Measurements from ENCODE around the gene SZRD1.
A peak's percentile ranks its signal among the peaks of the same experiment; 100 is the strongest.
"Not testable (repeated sequence)": the region's sequence is repeated elsewhere in the genome, so short reads cannot be mapped to it uniquely, and the experiment has no call there.

SZRD1 gene, protein sequence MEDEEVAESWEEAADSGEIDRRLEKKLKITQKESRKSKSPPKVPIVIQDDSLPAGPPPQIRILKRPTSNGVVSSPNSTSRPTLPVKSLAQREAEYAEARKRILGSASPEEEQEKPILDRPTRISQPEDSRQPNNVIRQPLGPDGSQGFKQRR

DNA sequence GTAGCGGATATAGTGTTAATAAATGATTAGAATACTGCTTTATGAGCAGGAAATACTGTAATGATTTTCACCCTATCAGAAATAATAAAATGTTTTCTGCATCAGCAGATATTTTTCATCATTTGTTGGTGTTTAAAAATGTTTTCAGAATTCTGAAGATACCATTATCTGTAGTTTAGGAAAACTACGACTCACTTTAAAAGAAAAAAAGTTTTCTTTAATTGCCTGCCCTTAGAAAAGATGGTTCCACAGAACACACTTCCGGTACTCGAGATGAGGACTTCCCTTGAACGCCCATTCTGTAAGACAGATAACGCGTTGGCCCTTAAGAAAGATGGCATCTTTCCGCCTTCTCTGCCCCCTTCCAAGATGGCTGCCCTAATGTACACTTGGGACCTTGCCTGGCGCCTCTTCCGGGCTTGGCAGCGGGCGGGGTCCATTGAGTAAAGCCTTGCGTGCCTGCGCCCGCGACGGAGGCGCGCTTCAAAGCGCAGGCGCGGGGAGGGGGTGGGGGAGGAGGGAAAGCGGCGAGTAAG is at the start of gene SZRD1:
TSS of gene SZRD1 (plus strand) at position 521 of the 536 bp plus-strand sequence. CDS start 16 bp downstream, outside the sequence.
- peak; percentile 100 for DNase-seq (ENCODE audit: low spot score)

GRCh38 chr1:16318555-16318954 is 48.5 kb upstream of the SZRD1 start:
- peak; percentile 26 for DNase-seq (ENCODE audit: low spot score)

DNA sequence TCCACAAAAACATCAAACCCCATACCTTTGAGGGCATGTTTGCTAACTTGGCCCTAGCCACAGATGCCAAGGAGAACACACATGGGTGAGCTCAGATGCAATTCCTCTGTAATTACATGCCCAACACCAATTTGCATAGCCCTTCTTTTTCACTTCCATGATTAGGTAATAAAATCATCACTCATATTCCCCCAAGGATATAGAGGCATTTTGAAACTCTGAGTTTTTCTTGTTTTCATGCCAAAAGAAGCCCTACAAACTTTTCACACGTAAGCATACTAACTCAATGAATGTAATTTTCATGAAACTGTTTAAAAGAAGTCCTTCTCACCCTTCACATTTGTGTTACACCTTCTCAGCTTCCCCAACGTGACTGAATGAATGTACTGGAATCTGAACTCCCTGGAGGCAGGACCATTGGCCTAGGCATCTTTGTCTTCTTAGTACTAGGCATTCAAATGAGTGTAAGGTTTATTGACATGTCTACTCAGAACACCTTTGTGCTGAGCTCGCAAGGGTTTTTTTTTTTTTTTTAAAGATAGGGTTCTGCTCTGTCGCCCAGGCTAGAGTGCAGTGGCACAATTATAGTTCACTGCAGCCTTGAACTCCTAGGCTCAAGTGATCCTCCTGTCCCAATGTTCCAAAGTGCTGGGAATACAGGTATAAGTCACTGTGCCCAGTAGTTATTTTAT is 45.7 kb upstream of the SZRD1 start:
- DNase-seq (ENCODE audit: low spot score) = no peak

GRCh38 chr1:16324456-16324890 is 42.6 kb upstream of the SZRD1 start:
- no peak for DNase-seq (ENCODE audit: low spot score)

DNA sequence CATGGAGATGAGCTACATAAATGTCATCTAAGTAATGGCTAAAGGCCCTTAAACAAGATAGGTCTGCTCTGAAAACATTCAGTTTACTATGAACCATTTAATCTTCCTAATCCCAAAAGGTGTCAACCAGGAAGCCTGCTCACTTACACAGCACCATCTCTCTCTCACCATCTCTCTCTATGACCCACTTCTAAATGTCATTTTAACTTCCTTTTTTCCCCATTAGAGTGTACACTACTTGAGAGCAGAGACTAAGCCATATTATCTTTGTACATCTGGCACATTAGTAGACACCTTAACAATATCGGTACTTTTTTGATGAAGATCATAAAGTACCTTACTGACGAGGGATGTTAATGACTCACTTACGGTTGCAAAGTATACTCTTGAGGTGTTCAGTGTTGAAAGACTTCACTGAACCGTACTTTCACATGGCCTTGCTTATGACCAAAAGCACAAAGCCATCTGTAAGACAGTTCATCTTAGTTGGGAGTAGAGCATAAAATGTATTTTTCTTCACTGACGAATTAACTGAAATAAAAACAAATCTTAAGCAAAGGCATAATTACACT is 40.1 kb upstream of the SZRD1 start:
- DNase-seq (ENCODE audit: low spot score) = no peak

DNA sequence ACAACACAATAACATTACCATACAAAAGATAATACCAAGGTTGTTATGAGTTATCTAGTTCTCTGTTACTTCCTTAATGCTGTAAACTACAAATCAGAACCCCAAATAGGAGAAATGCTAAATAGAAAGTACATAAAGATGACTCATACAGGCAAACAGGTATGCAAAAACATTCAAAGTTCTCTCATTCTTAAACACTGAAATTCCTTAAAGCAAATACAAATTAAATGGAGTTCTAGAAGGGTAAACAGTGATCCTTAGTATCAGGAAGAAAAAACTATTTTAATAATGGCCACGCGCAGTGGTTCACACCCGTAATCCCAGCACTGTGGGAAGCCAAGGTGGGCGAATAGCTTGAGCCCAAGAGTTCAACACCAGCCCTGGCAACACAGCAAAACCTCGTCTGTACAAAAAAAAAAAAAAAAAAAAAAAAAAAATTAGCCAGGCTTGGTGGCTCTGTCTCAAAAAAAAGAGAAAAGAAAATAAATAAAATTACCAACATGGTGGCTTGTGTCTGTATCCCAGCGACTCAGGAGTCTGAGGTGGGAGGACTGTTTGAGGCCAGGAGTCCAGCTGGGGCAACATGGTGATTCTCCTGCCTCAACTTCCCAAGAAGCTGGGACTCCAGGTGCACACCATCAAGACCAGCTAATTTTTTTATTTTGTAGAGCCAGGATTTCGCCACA is 32.2 kb upstream of the SZRD1 start:
- DNase-seq (ENCODE audit: low spot score) = no peak

GRCh38 chr1:16338961-16339360 is 28.1 kb upstream of the SZRD1 start:
- DNase-seq (ENCODE audit: low spot score) = no peak

DNA sequence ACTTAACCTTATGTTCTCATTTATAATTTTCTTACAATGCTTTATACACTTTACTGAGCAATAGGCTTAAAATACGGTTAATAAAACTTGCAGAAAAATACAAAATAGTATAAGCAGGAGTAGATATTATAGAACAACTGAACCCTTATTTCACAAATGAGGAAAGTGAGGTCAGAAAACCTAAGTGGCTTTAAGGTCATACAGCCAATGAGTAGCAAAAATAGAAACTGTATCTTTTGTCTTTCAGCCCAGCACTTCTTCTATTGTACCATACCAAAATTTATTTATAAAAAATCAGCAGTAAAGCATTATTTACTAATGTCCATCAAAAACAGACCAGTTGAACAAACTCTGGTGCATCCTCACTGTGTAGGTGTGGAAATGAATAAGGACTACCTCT is 26.4 kb upstream of the SZRD1 start:
- no peak for DNase-seq (ENCODE audit: low spot score)

- no peak for DNase-seq (ENCODE audit: low spot score)
Measured at GRCh38 chr1:16342331-16343062, 24.5 kb upstream of the SZRD1 start.

DNA sequence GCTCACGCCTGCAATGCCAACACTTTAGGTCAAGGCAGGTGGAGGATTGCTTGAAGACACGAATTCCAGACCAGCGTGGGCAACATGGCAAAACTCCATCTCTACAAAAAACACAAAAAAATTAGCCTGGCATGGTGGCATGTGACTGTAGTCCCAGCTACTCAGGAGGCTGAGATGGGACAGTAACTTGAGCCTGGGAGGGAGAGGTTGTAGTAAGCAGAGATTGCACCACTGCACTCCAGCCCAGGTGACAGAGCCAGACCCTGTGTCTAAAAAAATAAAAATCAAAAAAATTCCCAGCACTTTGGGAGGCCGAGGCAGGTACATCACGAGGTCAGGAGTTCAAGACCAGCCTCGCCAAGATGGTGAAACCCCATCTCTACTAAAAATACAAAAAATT is 23.8 kb upstream of the SZRD1 start:
- not testable (repeated sequence) for DNase-seq (ENCODE audit: low spot score)

DNA sequence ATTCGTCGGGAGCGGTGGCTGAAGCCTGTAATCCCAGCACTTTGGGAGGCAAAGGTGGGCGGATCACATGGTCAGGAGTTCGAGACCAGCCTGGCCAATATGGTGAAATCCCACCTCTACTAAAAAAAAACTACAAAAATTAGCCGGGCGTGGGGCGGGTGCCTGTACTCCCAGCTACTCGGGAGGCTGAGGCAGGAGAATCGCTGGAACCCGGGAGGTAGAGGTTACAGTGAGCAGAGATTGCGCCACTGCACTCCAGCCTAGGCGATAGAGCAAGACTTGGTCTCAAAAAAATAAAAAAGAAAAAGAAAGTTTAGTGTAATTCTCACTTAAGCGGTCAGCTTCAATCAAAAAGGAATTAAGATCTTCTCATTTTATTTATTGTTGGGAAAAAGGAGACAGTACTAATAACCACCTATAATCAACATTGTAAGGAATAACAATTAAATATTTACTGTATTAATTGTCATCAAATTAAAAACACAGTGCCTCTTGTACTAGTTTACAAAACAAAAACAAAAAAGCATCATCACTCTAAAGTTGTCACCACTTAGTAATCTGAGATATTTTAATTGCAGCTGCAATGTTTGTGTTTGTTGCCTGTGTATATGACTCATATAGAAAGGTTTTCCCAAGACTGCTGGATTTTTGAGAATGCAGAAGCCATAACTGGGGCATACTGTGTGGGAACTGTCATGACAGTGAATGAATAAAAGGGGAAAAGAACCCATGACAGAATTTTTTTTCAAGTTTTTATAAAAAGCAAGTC is 18.4 kb upstream of the SZRD1 start:
- no peak for DNase-seq (ENCODE audit: low spot score)

DNA sequence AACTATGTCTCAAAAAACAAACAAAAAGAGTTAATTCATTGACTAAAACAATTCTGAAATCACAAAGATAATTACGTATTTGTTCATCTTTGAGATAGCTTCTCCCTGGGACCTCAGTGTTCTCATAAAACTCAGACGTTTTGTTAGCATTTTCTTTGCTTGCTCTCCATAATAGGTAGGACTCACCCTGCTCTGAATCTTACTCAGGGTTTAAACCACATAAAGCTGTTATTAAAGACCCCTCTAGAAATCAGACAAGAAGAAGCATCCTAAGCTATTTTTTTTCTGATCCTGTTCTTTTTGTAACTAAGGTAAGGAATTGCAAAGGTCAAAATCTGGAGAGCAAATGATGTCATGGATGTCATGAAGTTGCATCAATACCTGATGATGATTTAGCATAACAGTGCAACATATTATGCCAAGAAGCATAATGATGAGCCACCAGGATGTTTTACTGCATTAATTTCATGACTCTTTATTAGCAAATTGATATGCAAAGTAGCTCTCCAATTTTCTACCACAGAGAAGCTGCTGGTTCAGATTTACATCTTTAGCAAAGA is 17.1 kb upstream of the SZRD1 start:
- DNase-seq (ENCODE audit: low spot score) = no peak

DNA sequence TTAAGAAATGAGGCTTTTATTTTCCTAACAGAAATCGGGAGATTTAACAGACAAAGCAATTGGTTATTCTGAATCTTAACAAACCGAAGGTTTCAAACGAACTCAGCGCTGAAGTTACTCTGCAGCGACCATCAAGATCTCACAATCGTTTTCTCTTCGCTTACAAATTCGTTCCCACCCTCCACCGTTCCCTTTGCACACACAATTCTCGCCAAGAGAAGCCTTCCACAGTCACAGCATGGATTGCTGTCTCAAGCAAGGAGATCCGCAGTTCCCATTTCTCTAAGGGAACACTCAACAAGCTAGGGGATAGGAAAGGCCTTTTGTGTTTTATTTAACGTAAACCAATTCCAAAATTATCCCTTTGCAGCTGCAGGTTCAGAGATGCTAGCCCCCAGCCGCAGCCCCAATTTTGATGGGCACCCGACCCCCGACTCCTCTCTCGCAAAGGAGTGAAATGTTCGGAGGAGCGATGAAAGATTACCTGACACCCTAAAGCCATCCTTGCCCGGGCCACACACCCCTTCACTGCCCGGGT is 15.5 kb upstream of the SZRD1 start:
- DNase-seq (ENCODE audit: low spot score) = peak; percentile 46

DNA sequence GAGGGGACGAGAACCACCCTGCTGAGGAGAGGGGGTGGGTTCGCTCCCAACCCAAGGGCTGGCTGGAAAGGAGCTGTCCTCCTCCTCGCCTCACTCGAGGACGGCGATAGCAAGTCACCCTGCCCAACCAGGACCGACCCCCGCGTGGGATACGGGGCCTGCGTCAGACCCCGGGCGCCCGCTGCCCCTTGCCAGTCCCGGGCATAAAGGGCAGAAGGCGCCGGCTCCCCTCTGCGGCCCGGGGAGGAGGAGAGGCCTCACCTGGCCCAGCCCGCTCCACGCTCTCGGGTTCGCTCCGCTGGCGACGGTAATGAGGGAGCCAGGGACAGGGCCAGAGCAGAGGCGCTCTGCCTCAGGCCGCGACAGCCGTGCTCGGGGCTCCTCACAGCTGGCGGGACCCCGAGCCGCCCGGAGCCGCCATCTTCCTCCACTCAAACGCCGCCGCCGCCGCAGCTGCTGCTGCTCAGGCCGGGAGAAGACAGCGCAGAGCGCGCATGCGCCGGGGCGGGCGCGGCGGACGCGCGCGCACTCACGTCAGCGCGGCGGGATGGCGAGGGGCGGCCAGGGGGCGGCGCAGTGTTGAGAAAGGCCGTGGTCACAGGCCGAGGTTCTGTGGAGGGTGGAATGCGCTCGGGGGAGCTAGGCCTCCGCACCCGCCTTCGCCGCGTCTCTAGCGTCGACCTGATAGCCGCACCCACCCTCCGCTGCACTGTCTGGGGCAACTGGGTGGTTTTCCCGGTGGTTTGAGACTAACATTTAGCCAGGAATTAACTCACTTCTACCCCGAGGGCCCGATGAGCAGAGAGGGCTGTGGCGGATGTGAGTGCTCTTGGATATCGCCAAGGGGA is 14.8 kb upstream of the SZRD1 start, which contains the start of gene FBXO42:
TSS of gene FBXO42 (minus strand) at position 487 of the 848 bp plus-strand sequence. CDS start 37,062 bp downstream, outside the sequence.
- peak; percentile 88 for DNase-seq (ENCODE audit: low spot score)

GRCh38 chr1:16352842-16353535 is 14.1 kb upstream of the SZRD1 start:
- DNase-seq (ENCODE audit: low spot score) = no peak

- no peak for DNase-seq (ENCODE audit: low spot score)
Measured at GRCh38 chr1:16354619-16355018, 12.4 kb upstream of the SZRD1 start.

DNA sequence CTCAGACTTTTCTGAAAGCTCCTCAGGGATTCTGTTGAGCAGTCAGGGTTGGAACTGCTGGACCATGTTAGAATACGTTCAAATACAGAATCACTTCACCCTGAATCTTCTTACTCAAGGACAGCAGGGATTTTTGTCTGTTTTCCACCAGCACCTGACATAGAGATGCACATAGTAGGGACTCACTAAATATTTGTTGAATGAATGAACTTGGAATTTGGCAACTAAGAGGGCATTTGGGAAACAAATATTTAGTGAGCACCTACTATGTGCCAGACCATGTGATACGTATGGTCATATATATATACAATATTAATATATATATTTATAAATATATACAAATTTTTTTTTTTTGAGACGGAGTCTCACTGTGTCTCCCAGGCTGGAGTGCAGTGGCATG is 10.2 kb upstream of the SZRD1 start:
- no peak for DNase-seq (ENCODE audit: low spot score)

- not testable (repeated sequence) for DNase-seq (ENCODE audit: low spot score)
Measured at GRCh38 chr1:16365146-16365498, 1.9 kb upstream of the SZRD1 start.
